GM23248 (cell line): ENCODE data around the gene PDZD7. TPM values are rescaled to one million over a fixed set of nuclear protein-coding genes. Genes with fewer than 3 reads are reported as not detected.

Experiments used
- DNase-seq: peaks from one replicate; pipeline ENCODE4 v3.0.0-alpha.2; 2015
- H2AFZ ChIP-seq: fragments of 200-600 bp; sonication (generic); 2 replicates; pipeline ENCODE4 v1.6.1; 2016; ENCODE audit warnings: antibody characterized with exemption
- H3F3A ChIP-seq: fragments of 200-600 bp; sonication (generic); 2 replicates; pipeline ENCODE4 v1.6.1; 2016; ENCODE audit warnings: mild to moderate bottlenecking, antibody characterized with exemption, mixed run types; ENCODE audit not compliant: insufficient read depth
- H3K27ac ChIP-seq: fragments of 200-600 bp; sonication (generic); 2 replicates; pipeline ENCODE4 v1.5.1; 2016; ENCODE audit warnings: mild to moderate bottlenecking
- H3K27me3 ChIP-seq: fragments of 200-600 bp; sonication (generic); replicated peaks from 2 replicates; pipeline ENCODE4 v1.6.1; 2016; ENCODE audit warnings: mild to moderate bottlenecking; ENCODE audit not compliant: insufficient read depth
- H3K36me3 ChIP-seq: fragments of 200-600 bp; sonication (generic); 2 replicates; pipeline ENCODE4 v1.6.1; 2016; ENCODE audit warnings: low read depth, mild to moderate bottlenecking
- H3K4me1 ChIP-seq: fragments of 200-600 bp; sonication (generic); 2 replicates; pipeline ENCODE4 v1.6.1; 2016; ENCODE audit warnings: mild to moderate bottlenecking; ENCODE audit not compliant: insufficient read depth
- H3K4me2 ChIP-seq: fragments of 200-600 bp; sonication (generic); one replicate; pipeline ENCODE4 v1.6.1; 2016; ENCODE audit warnings: mild to moderate bottlenecking; ENCODE audit not compliant: unreplicated experiment
- H3K4me3 ChIP-seq: fragments of 200-600 bp; sonication (generic); 2 replicates; pipeline ENCODE4 v1.5.1; 2016; ENCODE audit warnings: mild to moderate bottlenecking
- H3K79me2 ChIP-seq: fragments of 200-600 bp; sonication (generic); 2 replicates; pipeline ENCODE4 v1.6.1; 2016; ENCODE audit warnings: mild to moderate bottlenecking; ENCODE audit not compliant: insufficient read depth
- H3K9ac ChIP-seq: fragments of 200-600 bp; sonication (generic); 2 replicates; pipeline ENCODE4 v1.6.1; 2016; ENCODE audit warnings: mild to moderate bottlenecking
- H3K9me2 ChIP-seq: fragments of 200-600 bp; sonication (generic); 2 replicates; pipeline ENCODE4 v1.6.1; 2016; ENCODE audit warnings: mixed run types, mild to moderate bottlenecking, moderate library complexity; ENCODE audit not compliant: insufficient read depth
- H3K9me3 ChIP-seq: fragments of 200-600 bp; sonication (generic); one replicate; pipeline ENCODE4 v1.6.1; 2017; ENCODE audit warnings: low read depth
- H4K20me1 ChIP-seq: fragments of 200-600 bp; sonication (generic); 2 replicates; pipeline ENCODE4 v1.6.0; 2016; ENCODE audit not compliant: insufficient read depth
- EZH2 ChIP-seq: fragments of 200-600 bp; sonication (generic); IDR thresholded peaks from 2 replicates; pipeline ENCODE4 v1.6.1; 2018; ENCODE audit warnings: antibody characterized with exemption, mild to moderate bottlenecking; ENCODE audit not compliant: insufficient read depth, poor library complexity, severe bottlenecking
- EZH2phosphoT487 ChIP-seq: fragments of 200-600 bp; sonication (generic); IDR thresholded peaks from 2 replicates; pipeline ENCODE4 v1.6.1; 2018; ENCODE audit warnings: antibody characterized with exemption, moderate library complexity, mild to moderate bottlenecking, low read depth; ENCODE audit not compliant: insufficient read depth
- WGBS, 2 experiments: methylation state at CpG; one replicate each; pipeline ENCODE4 v1.1.6; 2015 to 2017; ENCODE audit warnings: low lambda C conversion rate in 2 of 2, low coverage in 1 of 2; ENCODE audit errors: missing lambda C conversion rate in 2 of 2; 5-methylcytosine and 5-hydroxymethylcytosine counted together
- in situ Hi-C: fragments of 300-500 bp; cut with MboI; formaldehyde crosslinking; loops from 2 replicates; pipeline ENCODE4 v1.15.0; 2020
- polyA plus RNA-seq: library from polyadenylated mRNA; unstranded; fragments of >200 nt; fragmentation: Nextera tagmentation; extraction: Ambion mirVana; gene quantifications from 2 replicates; pipeline ENCODE4 v1.2.1, GENCODE V29; 2016
- total RNA-seq: library from RNA; depleted of rRNA; stranded (reverse); fragments of >200 nt; shearing (Covaris generic); gene quantifications from 2 replicates; pipeline ENCODE4 v1.2.3, GENCODE V29; 2014

PDZD7 gene
- total and polyA plus RNA-seq, 2 experiments from 2014 or later, result 0.54 to 1.1 TPM

DNA sequence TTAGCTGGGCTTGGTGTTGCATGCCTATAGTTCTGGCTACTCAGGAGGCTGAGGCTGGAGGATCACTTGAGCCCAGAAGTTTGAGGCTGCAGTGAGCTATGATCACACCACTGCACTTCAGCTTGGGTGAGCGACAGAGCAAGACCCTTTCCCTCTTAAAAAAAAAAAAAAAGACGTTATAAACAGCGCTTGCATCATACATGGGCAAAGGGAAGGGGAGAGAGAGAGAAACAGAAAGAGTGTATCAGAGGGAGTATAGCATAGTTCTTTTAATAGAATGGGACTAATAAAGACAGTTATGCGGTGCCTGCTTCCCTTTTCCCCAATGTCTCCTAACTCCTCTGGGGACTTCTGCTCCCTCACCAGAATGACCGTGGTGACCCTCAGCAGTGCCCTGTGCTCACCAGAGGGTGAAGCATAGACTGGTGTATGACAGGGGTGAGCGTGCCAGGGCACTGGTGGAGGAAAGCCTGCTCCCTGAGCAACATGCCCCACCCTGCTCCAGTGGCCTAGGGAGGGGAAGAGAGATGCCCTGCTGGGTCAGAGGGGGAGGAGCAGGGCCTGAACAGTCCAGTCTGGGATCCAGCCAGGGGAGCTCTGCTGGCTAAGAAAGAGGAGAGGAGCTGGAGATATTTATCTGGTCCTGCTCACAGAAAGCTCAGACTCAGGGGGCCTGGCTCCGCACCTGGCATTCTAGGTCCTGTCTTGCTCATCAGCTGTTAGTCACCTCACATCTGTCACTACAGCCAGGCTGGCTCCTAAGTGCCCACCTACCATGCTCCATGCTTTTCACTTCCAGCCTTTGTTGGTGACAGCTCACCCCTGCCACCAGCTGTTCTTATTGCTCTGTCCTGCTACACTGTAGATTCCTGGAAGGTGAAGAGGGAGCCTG lies 2.2 kb downstream of the PDZD7 start:
- H3K9me2 ChIP-seq, result no peaks in the 10 kb centered on the region
- no peaks in the 10 kb centered on the region for H3K9me3 ChIP-seq
- peaks cover 7% of the 10 kb centered on the region for H3K4me1 ChIP-seq
- H3K4me3 ChIP-seq, result no peak overlapping the region
- peaks cover 9% of the 10 kb centered on the region; the same call in 1 of the 2 replicates for H3F3A ChIP-seq
- in situ Hi-C loops, result no loop called here
- H3K36me3 ChIP-seq, result no peaks in the 10 kb centered on the region
- no peak overlapping the region for H3K9ac ChIP-seq
- H3K27me3 ChIP-seq, result no peaks in the 10 kb centered on the region
- no peaks in the 10 kb centered on the region for H4K20me1 ChIP-seq
- no peak overlapping the region for H3K27ac ChIP-seq
- no peak overlapping the region for H3K4me2 ChIP-seq
- DNase-seq, result peak; percentile 20
- TF ChIP-seq EZH2phosphoT487 (no peak), EZH2 (no peak)
- H3K79me2 ChIP-seq, result peaks cover 8% of the 10 kb centered on the region
- 67 to 75% methylated on average over 7 of the region's 7 CpGs for WGBS, 2 experiments
- no peak overlapping the region for H2AFZ ChIP-seq

DNA sequence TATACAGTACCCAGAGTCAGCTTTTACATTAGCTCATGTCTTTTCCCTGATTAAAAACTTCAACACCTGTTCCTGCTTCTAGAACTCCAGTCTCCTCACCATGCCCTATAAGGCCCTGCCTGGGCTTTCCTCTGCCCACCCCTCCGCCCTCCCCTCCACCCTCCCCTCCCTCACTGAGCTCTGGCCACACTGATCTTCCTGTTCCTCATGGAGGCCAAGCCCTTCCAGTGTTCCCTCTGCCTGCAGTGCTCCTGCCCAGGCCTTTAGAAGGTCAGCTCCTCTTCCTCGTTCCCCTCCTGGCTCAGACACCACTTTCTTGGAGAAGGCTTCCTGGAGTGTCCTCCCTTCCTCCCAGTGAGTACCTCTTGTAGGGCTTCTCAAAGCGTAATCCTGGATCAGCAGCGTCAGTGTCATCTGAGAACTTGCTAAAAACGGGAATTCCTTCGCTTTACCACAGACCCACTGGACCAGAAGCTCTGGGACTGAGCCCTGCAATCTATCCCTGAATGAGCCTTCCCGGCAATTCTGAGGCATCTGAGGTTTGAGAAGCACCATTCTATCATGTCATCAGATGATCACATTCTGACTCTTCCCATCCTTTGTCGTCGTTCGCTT lies 3.7 kb downstream of the PDZD7 start:
- DNase-seq, result no peak
- Histone ChIP-seq H3K9me2 (no peaks in the 10 kb centered on the region), H3K36me3 (no peaks in the 10 kb centered on the region), H3K4me3 (no peak overlapping the region), H3K27me3 (no peaks in the 10 kb centered on the region), H3K4me1 (no peaks in the 10 kb centered on the region), H2AFZ (no peak overlapping the region), H3K9ac (no peak overlapping the region), H3K27ac (no peak overlapping the region), H3K79me2 (no peaks in the 10 kb centered on the region), H3K9me3 (no peaks in the 10 kb centered on the region), H3K4me2 (no peak overlapping the region), H4K20me1 (no peaks in the 10 kb centered on the region), H3F3A (no peaks in the 10 kb centered on the region)
- 77 to 80% methylated on average over 10 of the region's 10 CpGs for WGBS, 2 experiments
- in situ Hi-C loops, result no loop called here
- TF ChIP-seq EZH2phosphoT487, result no peak
- TF ChIP-seq EZH2, result no peak

DNA sequence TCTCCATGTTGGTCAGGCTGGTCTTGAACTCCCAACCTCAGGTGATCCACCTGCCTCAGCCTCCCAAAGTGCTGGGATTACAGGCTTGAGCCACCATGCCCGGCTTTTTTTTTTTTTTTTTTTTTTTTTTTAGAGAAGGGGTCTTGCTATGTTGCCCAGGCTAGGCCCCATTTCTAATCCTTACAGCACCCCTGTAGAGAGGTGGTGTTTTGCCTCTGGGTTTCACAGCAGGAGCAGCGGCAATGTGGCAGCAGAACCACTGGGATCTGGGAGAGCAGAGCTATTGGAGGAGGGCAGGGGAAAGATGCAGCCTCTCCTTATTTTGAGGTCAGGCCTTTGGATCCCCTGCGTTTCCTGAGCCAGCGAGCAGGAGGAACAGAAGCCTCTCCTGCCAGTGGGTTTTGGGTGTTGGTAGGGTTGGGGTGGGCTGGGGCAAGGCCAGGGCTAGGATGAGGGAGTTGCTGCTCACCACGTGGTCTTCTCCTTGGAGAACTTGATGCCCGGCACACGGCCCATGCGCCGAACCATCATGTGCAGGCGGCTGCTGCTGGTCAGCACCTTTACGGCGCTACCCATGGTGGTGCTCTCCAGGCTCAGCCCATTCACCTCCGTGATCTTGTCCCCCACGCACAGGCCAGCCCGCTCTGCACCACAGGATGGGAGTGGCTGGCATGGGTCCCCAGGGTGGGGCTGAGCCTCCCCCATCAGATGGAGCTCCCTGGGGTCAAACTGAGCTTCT lies 7.8 kb downstream of the PDZD7 start:
- in situ Hi-C loops, result no loop called here
- no peak overlapping the region for H3K27ac ChIP-seq

DNA sequence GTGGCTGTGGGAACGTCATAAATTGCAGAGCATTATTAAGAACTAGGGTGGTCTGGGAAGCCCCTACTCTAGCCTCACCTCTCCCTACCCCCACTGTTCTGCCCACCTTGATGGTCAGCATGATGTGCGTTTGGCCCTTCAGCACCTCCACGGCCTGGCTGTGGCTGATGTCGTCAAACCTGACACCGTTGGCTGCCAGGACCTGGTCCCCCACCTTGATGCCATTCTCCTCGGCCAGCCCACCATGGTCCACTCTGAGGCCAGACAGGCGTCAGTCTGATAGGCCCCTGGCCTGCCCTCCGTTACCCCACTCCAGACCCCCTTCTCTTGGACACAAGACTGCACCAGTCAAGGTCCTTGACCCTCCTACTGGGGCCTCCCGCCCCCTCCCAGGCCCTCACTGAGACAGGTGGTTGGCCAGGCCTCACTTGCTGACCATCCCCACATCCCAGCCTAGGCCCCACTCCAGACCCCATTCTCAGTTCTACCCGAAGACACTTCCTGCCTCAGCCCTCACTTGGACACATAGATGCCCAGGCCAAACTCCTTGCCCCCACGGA lies 9.2 kb downstream of the PDZD7 start:
- Histone ChIP-seq H3K4me2 (no peak overlapping the region), H2AFZ (no peak overlapping the region), H3K27ac (no peak overlapping the region), H3F3A (no peaks in the 10 kb centered on the region), H3K36me3 (no peaks in the 10 kb centered on the region), H3K9me3 (no peaks in the 10 kb centered on the region), H3K9me2 (no peaks in the 10 kb centered on the region), H4K20me1 (no peaks in the 10 kb centered on the region), H3K4me3 (no peak overlapping the region), H3K4me1 (no peaks in the 10 kb centered on the region), H3K27me3 (no peaks in the 10 kb centered on the region), H3K9ac (no peak overlapping the region), H3K79me2 (no peaks in the 10 kb centered on the region)
- 75 to 79% methylated on average over 10 to 11 of the region's 11 CpGs for WGBS, 2 experiments
- in situ Hi-C loops, result no loop called here
- no peak for DNase-seq
- TF ChIP-seq EZH2phosphoT487 (no peak), EZH2 (no peak)

More for the DNA sequence above, 7.8 kb downstream of the PDZD7 start:
- DNase-seq, result no peak
- Histone ChIP-seq H3K4me1 (no peaks in the 10 kb centered on the region), H3K9me2 (no peaks in the 10 kb centered on the region), H3K4me2 (no peak overlapping the region), H3K9me3 (no peaks in the 10 kb centered on the region), H3K27me3 (no peaks in the 10 kb centered on the region), H2AFZ (no peak overlapping the region), H3K4me3 (no peak overlapping the region), H4K20me1 (no peaks in the 10 kb centered on the region), H3K36me3 (no peaks in the 10 kb centered on the region), H3K79me2 (no peaks in the 10 kb centered on the region), H3K9ac (no peak overlapping the region), H3F3A (no peaks in the 10 kb centered on the region)
- TF ChIP-seq EZH2phosphoT487 (no peak), EZH2 (no peak)
- 80 to 82% methylated on average over 12 to 15 of the region's 15 CpGs for WGBS, 2 experiments
